ENCODE results near the gene ABLIM2. TPM values are rescaled to one million over a fixed set of nuclear protein-coding genes. Genes with fewer than 3 reads are reported as not detected.
A peak's percentile ranks its signal among the peaks of the same experiment; 100 is the strongest.

The ABLIM2 gene
- total and polyA plus RNA-seq, 2 donors (not counting 1 experiment from before 2014, with no cell fraction given), result 3.3 to 79.0 TPM

DNA sequence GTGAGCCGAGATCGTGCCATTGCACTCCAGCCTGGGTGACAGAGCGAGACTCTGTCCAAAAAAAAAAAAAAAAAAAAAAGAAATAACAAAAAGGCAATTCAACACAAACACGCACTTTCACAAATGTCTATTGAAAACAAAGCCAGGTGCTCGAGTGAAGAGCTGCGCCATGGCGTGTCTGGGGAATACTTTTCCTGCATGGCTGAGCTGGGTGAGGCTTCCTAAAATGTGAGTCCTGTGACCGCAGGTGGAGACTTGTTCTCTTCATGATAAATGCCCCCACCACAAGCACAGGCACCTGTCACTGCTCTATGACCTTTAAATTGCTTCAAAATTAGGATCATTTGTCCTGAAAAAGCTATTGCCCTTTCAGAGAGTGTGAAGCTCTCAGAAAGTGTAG, 4.0 kb upstream of the ABLIM2 start:
- H3K27ac ChIP-seq (ENCODE audit: low read length in 2 of 2), result peak overlapping the region; percentile 16 to 50
- H3K36me3 ChIP-seq (replicated peaks in 1 of 2; ENCODE audit: control extremely low read depth in 1 of 2, control insufficient read depth in 1 of 2, extremely low read depth in 1 of 2, insufficient read depth in 2 of 2, low read length in 1 of 2), result no peaks in the 10 kb centered on the region
- Mint-ChIP-seq H3K9me3 (ENCODE audit: insufficient read depth) (peaks cover 4% of the 10 kb centered on the region), H3K4me3 (peak overlapping the region; percentile 78), H3K27ac (peak overlapping the region; percentile 94), H3K27me3 (no peaks in the 10 kb centered on the region), H3K4me1 (peaks cover 62% of the 10 kb centered on the region)
- TF ChIP-seq EZH2 (IDR thresholded peaks at IDR 0.05; ENCODE audit: borderline replicate concordance, insufficient read depth, low read depth, low read length, poor library complexity, severe bottlenecking), result no peak
- TF ChIP-seq, protein P1, sequence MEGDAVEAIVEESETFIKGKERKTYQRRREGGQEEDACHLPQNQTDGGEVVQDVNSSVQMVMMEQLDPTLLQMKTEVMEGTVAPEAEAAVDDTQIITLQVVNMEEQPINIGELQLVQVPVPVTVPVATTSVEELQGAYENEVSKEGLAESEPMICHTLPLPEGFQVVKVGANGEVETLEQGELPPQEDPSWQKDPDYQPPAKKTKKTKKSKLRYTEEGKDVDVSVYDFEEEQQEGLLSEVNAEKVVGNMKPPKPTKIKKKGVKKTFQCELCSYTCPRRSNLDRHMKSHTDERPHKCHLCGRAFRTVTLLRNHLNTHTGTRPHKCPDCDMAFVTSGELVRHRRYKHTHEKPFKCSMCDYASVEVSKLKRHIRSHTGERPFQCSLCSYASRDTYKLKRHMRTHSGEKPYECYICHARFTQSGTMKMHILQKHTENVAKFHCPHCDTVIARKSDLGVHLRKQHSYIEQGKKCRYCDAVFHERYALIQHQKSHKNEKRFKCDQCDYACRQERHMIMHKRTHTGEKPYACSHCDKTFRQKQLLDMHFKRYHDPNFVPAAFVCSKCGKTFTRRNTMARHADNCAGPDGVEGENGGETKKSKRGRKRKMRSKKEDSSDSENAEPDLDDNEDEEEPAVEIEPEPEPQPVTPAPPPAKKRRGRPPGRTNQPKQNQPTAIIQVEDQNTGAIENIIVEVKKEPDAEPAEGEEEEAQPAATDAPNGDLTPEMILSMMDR (IDR thresholded peaks at IDR 0.05), result no peak
- peaks cover 5% of the 10 kb centered on the region for H4K20me1 ChIP-seq (ENCODE audit: control insufficient read depth, insufficient read depth, low read length, poor library complexity, severe bottlenecking)
- no peak overlapping the region for H2AFZ ChIP-seq (ENCODE audit: insufficient read depth, low read depth, low read length, poor library complexity, severe bottlenecking)
- peak overlapping the region; percentile 68 for H3K4me2 ChIP-seq (replicated peaks; ENCODE audit: low read depth, low read length, poor library complexity, severe bottlenecking)
- ChIA-PET CTCF (interaction anchor here (0.7 to 3.8 kb wide), 8 partner anchors 9 to 358 kb away, joined by 3 to 39 read pairs (median 5); partner anchors contain the start of gene SH3TC1), POLR2A (interaction anchor here (0.6 to 2.4 kb wide), 15 partner anchors 9 to 306 kb away, joined by 3 to 41 read pairs (median 7); partner anchors contain the start of genes AFAP1 and SH3TC1)
- H3K9me3 ChIP-seq (ENCODE audit: control extremely low read depth in 1 of 3, control insufficient read depth in 2 of 3, insufficient read depth in 1 of 3, low read length in 2 of 3), result peaks cover 0 to 21% (median 0%) of the 10 kb centered on the region in 3 donors
- WGBS (ENCODE audit: insufficient coverage), result 0% methylated on average over 4 of the region's 8 CpGs
- no peak overlapping the region for H3K4me3 ChIP-seq (ENCODE audit: control extremely low read depth in 1 of 5, extremely low read depth in 1 of 5, insufficient read depth in 1 of 5, low read depth in 2 of 5, low read length in 4 of 5)
- peak; percentile 89 for DNase-seq
- no peak overlapping the region for H3K9ac ChIP-seq (ENCODE audit: low read length)
- peaks cover 40 to 62% of the 10 kb centered on the region in 2 donors for H3K4me1 ChIP-seq (ENCODE audit: control insufficient read depth in 2 of 2, insufficient read depth in 2 of 2, low read length in 2 of 2)
- intact Hi-C loops (cut with micrococcal nuclease), result loop anchor here (1.0 kb wide), 2 partner anchors 10 to 38 kb away; no protein-coding TSS in a partner anchor
- peak; percentile 53 for ATAC-seq (ENCODE audit: low read depth)
- peaks cover 9% of the 10 kb centered on the region for H3K79me2 ChIP-seq (ENCODE audit: control insufficient read depth, insufficient read depth, low read length)
- peaks cover 0 to 10% (median 5%) of the 10 kb centered on the region in 4 experiments for H3K27me3 ChIP-seq (replicated peaks in 1 of 4; ENCODE audit: control extremely low read depth in 1 of 4, control insufficient read depth in 3 of 4, insufficient read depth in 4 of 4, low read length in 3 of 4)

DNA sequence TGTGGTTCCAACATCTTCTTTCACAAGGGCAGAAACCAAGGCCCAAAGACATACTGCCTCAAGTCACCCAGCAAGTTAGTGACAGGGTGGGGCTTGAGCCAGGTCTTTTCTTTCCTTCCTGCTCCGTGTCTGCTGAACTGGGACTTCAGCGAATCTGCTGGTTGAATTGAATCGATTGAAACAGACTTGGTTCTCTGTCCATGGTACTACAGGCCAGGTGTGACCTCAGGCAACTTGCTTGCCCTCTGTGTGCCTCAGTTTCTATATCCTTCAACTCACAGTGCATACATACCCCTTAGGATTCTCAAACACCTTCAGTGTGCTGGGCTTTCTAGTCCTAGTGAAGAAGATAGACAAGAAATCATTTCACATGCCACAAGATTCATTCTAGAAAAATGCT, 2.0 kb upstream of the ABLIM2 start:
- H2AFZ ChIP-seq (ENCODE audit: insufficient read depth, low read depth, low read length, poor library complexity, severe bottlenecking), result no peak overlapping the region
- H4K20me1 ChIP-seq (ENCODE audit: control insufficient read depth, insufficient read depth, low read length, poor library complexity, severe bottlenecking), result peaks cover 5% of the 10 kb centered on the region
- H3K27ac Mint-ChIP-seq, result peak overlapping the region; percentile 67
- no peaks in the 10 kb centered on the region for H3K36me3 ChIP-seq (replicated peaks in 1 of 2; ENCODE audit: control extremely low read depth in 1 of 2, control insufficient read depth in 1 of 2, extremely low read depth in 1 of 2, insufficient read depth in 2 of 2, low read length in 1 of 2)
- H3K4me2 ChIP-seq (replicated peaks; ENCODE audit: low read depth, low read length, poor library complexity, severe bottlenecking), result peak overlapping the region; percentile 100
- peaks cover 0 to 15% (median 0%) of the 10 kb centered on the region in 3 donors for H3K9me3 ChIP-seq (ENCODE audit: control extremely low read depth in 1 of 3, control insufficient read depth in 2 of 3, insufficient read depth in 1 of 3, low read length in 2 of 3)
- ChIA-PET CTCF (interaction anchor here (0.9 to 1.1 kb wide), 2 partner anchors 16 to 39 kb away, joined by 3 read pairs; partner anchors contain the start of gene SH3TC1), POLR2A (interaction anchor here (1.1 to 3.0 kb wide), 3 partner anchors 12 to 38 kb away, joined by 10 to 20 read pairs (median 15); partner anchors contain the start of gene SH3TC1)
- H3K27me3 Mint-ChIP-seq, result peaks cover 7% of the 10 kb centered on the region
- no peak for DNase-seq
- no peaks in the 10 kb centered on the region for H3K9me3 Mint-ChIP-seq (ENCODE audit: insufficient read depth)
- H3K4me3 Mint-ChIP-seq, result peak overlapping the region; percentile 94
- intact Hi-C loops (cut with micrococcal nuclease), result no loop called here
- no peak for TF ChIP-seq EZH2 (IDR thresholded peaks at IDR 0.05; ENCODE audit: borderline replicate concordance, insufficient read depth, low read depth, low read length, poor library complexity, severe bottlenecking)
- TF ChIP-seq, protein P1 (IDR thresholded peaks at IDR 0.05), result no peak
- WGBS (ENCODE audit: insufficient coverage), result 85% methylated on average over 3 of the region's 3 CpGs
- H3K4me1 ChIP-seq (ENCODE audit: control insufficient read depth in 2 of 2, insufficient read depth in 2 of 2, low read length in 2 of 2), result peaks cover 44 to 66% of the 10 kb centered on the region in 2 donors
- H3K27ac ChIP-seq (ENCODE audit: low read length in 2 of 2), result no peak overlapping the region
- H3K27me3 ChIP-seq (replicated peaks in 1 of 4; ENCODE audit: control extremely low read depth in 1 of 4, control insufficient read depth in 3 of 4, insufficient read depth in 4 of 4, low read length in 3 of 4), result peaks cover 0 to 19% (median 10%) of the 10 kb centered on the region in 4 experiments
- H3K79me2 ChIP-seq (ENCODE audit: control insufficient read depth, insufficient read depth, low read length), result peaks cover 9% of the 10 kb centered on the region
- peaks cover 59% of the 10 kb centered on the region for H3K4me1 Mint-ChIP-seq
- no peak for ATAC-seq (ENCODE audit: low read depth)
- no peak overlapping the region for H3K4me3 ChIP-seq (ENCODE audit: control extremely low read depth in 1 of 5, extremely low read depth in 1 of 5, insufficient read depth in 1 of 5, low read depth in 2 of 5, low read length in 4 of 5)
- no peak overlapping the region for H3K9ac ChIP-seq (ENCODE audit: low read length)
